AG09319 (cell line): Measurements from ENCODE around the gene GPR45.
"Not testable (repeated sequence)": the region's sequence is repeated elsewhere in the genome, so short reads cannot be mapped to it uniquely, and the experiment has no call there.

Experiments used
- DNase-seq: peaks from one replicate; pipeline ENCODE4 v3.0.0-alpha.2; 2010; ENCODE audit warnings: low read depth; ENCODE audit errors: extremely low read depth
- TF ChIP-seq, protein P1 (sequence below): IDR thresholded peaks from 2 replicates; pipeline ENCODE4 v1.5.1; 2011; ENCODE audit warnings: low read depth, mild to moderate bottlenecking, inconsistent platforms, low read length, moderate library complexity

GPR45 gene

GRCh38 chr2:105244451-105244850, 2.9 kb downstream of the GPR45 start:
- TF ChIP-seq, protein P1, sequence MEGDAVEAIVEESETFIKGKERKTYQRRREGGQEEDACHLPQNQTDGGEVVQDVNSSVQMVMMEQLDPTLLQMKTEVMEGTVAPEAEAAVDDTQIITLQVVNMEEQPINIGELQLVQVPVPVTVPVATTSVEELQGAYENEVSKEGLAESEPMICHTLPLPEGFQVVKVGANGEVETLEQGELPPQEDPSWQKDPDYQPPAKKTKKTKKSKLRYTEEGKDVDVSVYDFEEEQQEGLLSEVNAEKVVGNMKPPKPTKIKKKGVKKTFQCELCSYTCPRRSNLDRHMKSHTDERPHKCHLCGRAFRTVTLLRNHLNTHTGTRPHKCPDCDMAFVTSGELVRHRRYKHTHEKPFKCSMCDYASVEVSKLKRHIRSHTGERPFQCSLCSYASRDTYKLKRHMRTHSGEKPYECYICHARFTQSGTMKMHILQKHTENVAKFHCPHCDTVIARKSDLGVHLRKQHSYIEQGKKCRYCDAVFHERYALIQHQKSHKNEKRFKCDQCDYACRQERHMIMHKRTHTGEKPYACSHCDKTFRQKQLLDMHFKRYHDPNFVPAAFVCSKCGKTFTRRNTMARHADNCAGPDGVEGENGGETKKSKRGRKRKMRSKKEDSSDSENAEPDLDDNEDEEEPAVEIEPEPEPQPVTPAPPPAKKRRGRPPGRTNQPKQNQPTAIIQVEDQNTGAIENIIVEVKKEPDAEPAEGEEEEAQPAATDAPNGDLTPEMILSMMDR, result no peak
- no peak for DNase-seq

- DNase-seq, result no peak
- TF ChIP-seq, protein P1, result no peak
Observed at GRCh38 chr2:105248316-105249070, 7.0 kb downstream of the GPR45 start.

- DNase-seq, result no peak
- TF ChIP-seq, protein P1, result no peak
Observed at GRCh38 chr2:105249181-105249580, 7.6 kb downstream of the GPR45 start.

DNA sequence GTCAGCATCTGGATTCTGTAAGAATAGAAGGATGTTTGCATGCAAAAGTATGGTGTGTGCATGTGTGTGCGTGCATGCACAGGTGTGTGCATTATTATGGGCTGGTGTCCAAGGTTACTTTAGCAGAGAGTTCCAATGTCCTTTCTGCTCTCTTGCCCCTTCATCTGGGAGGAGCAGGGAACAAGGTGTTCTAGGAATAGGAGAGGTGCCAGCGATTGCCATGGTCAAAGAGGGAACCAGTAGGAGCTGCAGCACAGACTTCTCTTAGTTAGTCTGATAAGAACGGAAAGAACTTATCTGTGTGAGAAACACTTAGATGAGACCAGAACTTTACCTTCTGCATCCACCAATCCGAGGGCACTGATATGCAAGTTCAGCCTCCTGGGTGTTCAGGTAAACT, 8.3 kb downstream of the GPR45 start:
- TF ChIP-seq, protein P1, result no peak
- no peak for DNase-seq

GRCh38 chr2:105251016-105251648, 9.6 kb downstream of the GPR45 start:
- DNase-seq, result not testable (repeated sequence)

- no peak for DNase-seq
- TF ChIP-seq, protein P1, result no peak
Observed at GRCh38 chr2:105252271-105252670, 10.7 kb downstream of the GPR45 start.

- DNase-seq, result no peak
Observed at GRCh38 chr2:105254531-105255210, 13.1 kb downstream of the GPR45 start.

More at GRCh38 chr2:105254531-105255210, 13.1 kb downstream of the GPR45 start:
- TF ChIP-seq, protein P1, result no peak
